T-helper 2 cell treated with Interferon-gamma antibody and Interleukin-4, amounts not matched to agents 100 ng/mL and 5 ng/mL, for 36 hours (primary cell): ENCODE results near the gene SMARCC2. TPM values are rescaled to one million over a fixed set of nuclear protein-coding genes. Genes with fewer than 3 reads are reported as not detected.

Experiments
- intact Hi-C: fragments of 100-400 bp; cut with micrococcal nuclease; formaldehyde crosslinking; loops from one replicate; pipeline ENCODE4 v1.15.1; 2023
- total RNA-seq: library from RNA; stranded (reverse); gene quantifications from 2 replicates; pipeline ENCODE4 v1.2.3, GENCODE V29; 2022

The SMARCC2 gene
- 136 and 141 TPM in 2 replicates for total RNA-seq

GRCh38 chr12:56189099-56189917 is at the start of gene SMARCC2:
SMARCC2 (minus strand) TSS chr12:56189483; CDS start chr12:56189461, 22 bp downstream.
- intact Hi-C loops: loop anchor here (1.0 to 10.0 kb wide), 3 partner anchors 63 to 145 kb away; partner anchors contain the start of genes RPS26 and ZC3H10

GRCh38 chr12:56237552-56237951 is 48.3 kb upstream of the SMARCC2 start:
- intact Hi-C loops: no loop called here

GRCh38 chr12:56236985-56237384 is 47.7 kb upstream of the SMARCC2 start:
- intact Hi-C loops: no loop called here

GRCh38 chr12:56236091-56236490 is 46.8 kb upstream of the SMARCC2 start:
- intact Hi-C loops: no loop called here

GRCh38 chr12:56234746-56235436 is 45.6 kb upstream of the SMARCC2 start:
- intact Hi-C loops: no loop called here

- intact Hi-C loops: no loop called here
Measured at GRCh38 chr12:56231184-56231582, 41.9 kb upstream of the SMARCC2 start.

- intact Hi-C loops: no loop called here
Measured at GRCh38 chr12:56230432-56231183, 41.3 kb upstream of the SMARCC2 start.

- intact Hi-C loops: no loop called here
Measured at GRCh38 chr12:56229916-56230431, 40.7 kb upstream of the SMARCC2 start, which contains the start of gene SLC39A5. SLC39A5 (plus strand) TSS chr12:56230051; CDS start chr12:56231275, 1,224 bp downstream.

- intact Hi-C loops: no loop called here
Measured at GRCh38 chr12:56229082-56229481, 39.8 kb upstream of the SMARCC2 start.

GRCh38 chr12:56224954-56225353 is 35.7 kb upstream of the SMARCC2 start:
- intact Hi-C loops: loop anchor here (1.0 to 5.0 kb wide), 8 partner anchors 32 to 412 kb away; partner anchors contain the start of genes CS, MYL6 and PYM1

- intact Hi-C loops: loop anchor here (1.0 to 5.0 kb wide), 8 partner anchors 31 to 413 kb away; partner anchors contain the start of genes CS, MYL6 and PYM1
Measured at GRCh38 chr12:56224102-56224701, 34.9 kb upstream of the SMARCC2 start, which contains the start of gene NABP2. NABP2 (plus strand) TSS chr12:56224342; CDS start chr12:56224857, 515 bp downstream.

- intact Hi-C loops: loop anchor here (1.0 to 5.0 kb wide), 9 partner anchors 30 to 414 kb away; partner anchors contain the start of genes COQ10A, CS, MYL6 and PYM1
Measured at GRCh38 chr12:56223571-56224101, 34.4 kb upstream of the SMARCC2 start.

GRCh38 chr12:56222531-56222895 is 33.2 kb upstream of the SMARCC2 start:
- intact Hi-C loops: loop anchor here (2.0 to 5.0 kb wide), 3 partner anchors 44 to 415 kb away; partner anchors contain the start of genes COQ10A and PYM1

- intact Hi-C loops: loop anchor here (2.0 to 5.0 kb wide), 4 partner anchors 29 to 415 kb away; partner anchors contain the start of genes COQ10A and PYM1
Measured at GRCh38 chr12:56221757-56222530, 32.7 kb upstream of the SMARCC2 start, which contains the start of gene RNF41. RNF41 (minus strand) TSS chr12:56221922; CDS start chr12:56214047, 7,875 bp downstream.

- intact Hi-C loops: loop anchor here (2.0 to 5.0 kb wide), 3 partner anchors 28 to 416 kb away; partner anchors contain the start of gene PYM1
Measured at GRCh38 chr12:56221232-56221756, 32.0 kb upstream of the SMARCC2 start.

GRCh38 chr12:56220611-56221231 is 31.4 kb upstream of the SMARCC2 start:
- intact Hi-C loops: loop anchor here (2.0 to 5.0 kb wide), 3 partner anchors 28 to 417 kb away; partner anchors contain the start of gene PYM1

GRCh38 chr12:56219840-56220239 is 30.6 kb upstream of the SMARCC2 start:
- intact Hi-C loops: loop anchor here (2.0 to 5.0 kb wide), 3 partner anchors 27 to 417 kb away; partner anchors contain the start of gene PYM1

GRCh38 chr12:56216461-56216860 is 27.2 kb upstream of the SMARCC2 start:
- intact Hi-C loops: no loop called here
